Globus pallidus (tissue), 1 donor: ENCODE measurements around the gene DCUN1D1.

ENCODE experiments used
- DNase-seq: peaks from one replicate; pipeline ENCODE4 v3.0.0-alpha.2; 2015; ENCODE audit warnings: low spot score

DCUN1D1 gene

GRCh38 chr3:182936239-182936917 is 44.0 kb downstream of the DCUN1D1 start:
- no peak for DNase-seq

GRCh38 chr3:182935803-182936202 is 44.5 kb downstream of the DCUN1D1 start:
- DNase-seq = no peak

- no peak for DNase-seq
These were observed 54.4 kb downstream of the DCUN1D1 start for GRCh38 chr3:182925944-182926337.

DNA sequence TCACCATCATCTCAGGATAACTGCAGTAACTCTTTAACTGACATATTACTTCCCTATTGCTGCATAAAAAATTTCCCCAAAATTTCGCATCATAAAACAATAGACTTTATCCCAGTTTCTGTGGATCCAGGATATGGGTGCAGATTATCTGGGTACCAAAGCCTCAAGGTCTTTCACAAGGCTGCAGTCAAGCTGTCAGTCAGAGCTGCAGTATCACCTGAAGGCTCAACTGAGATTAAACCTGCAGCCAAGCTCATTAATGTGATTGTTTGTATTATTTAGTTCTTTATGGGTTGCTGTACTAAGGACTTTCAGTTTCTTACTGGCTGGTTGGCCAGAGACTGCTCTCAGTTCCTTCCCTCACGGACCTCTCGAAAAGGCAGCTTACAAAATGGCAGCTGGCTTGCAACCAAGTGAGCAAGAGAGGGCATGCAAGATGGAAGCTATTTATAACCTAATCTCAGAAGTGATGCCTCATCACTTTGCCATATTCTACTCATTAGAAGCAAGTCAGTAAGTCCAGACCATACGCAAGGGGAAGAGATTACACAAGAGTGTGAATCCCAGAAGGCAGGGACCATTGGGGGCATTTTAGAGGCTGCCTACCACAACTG is 54.9 kb downstream of the DCUN1D1 start:
- DNase-seq = no peak

- no peak for DNase-seq
These were observed 58.5 kb downstream of the DCUN1D1 start for GRCh38 chr3:182921665-182922355.

GRCh38 chr3:182920515-182921084 is 59.7 kb downstream of the DCUN1D1 start:
- no peak for DNase-seq

DNA sequence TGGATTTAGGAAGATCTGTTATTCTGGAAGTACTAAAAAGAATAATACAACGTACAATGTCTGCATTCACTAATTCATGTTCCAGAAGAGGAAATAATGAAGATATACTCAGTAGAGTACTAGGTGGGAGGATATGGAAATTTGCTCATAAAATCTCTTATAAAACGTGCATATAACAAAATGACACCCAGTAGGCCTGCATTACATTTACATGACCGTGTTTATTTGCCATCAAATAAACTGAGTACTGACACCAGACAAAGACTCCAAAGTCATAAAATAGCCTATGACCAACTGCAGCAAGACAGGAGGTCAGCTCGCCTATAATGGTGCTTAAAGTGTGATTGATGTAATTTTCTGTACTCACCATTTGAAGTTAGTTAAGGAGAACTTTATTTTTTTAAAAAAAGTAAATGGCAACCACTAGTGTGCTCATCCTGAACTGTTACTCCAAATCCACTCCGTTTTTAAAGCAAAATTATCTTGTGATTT is 60.4 kb downstream of the DCUN1D1 start:
- no peak for DNase-seq

- no peak for DNase-seq
These were observed 63.2 kb downstream of the DCUN1D1 start for GRCh38 chr3:182917134-182917533.

DNA sequence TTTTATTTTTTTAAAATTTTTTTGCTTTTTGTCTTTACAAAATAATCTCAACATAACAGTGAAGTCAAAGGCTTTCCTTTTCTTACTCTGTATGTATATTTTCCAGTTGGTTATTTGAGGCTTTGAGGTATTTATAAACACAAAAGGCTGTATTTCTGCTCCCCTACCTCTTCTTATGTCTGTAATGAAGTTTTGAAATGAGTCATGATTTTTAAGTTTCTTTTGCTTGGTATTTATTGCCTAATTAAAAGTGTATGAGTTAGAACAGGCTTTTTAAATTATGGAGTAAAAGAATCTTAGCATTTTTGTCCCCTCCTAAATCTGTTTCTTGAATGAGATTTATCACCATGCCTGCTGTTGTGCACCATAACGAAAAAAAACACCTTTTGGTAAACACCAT is 66.0 kb downstream of the DCUN1D1 start:
- no peak for DNase-seq

DNA sequence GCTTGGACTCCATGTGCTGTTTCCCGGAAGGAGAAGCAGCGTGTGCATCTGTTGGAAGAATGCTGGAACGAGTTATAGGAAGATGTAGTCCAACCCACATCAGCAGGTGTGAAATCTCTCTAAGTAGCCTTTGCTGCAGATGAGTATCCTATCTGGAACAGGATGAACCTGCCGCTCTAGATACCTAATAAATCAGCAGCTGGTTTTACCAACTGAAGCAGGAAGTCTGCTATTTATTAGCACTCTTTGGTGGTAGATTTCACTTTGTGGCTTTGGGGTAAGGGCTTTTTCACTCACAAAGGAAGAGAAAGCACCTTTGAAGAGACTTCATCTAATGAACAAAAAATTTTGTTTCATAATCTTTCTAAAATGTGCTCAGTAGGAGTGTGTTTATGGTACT is 66.4 kb downstream of the DCUN1D1 start:
- no peak for DNase-seq

DNA sequence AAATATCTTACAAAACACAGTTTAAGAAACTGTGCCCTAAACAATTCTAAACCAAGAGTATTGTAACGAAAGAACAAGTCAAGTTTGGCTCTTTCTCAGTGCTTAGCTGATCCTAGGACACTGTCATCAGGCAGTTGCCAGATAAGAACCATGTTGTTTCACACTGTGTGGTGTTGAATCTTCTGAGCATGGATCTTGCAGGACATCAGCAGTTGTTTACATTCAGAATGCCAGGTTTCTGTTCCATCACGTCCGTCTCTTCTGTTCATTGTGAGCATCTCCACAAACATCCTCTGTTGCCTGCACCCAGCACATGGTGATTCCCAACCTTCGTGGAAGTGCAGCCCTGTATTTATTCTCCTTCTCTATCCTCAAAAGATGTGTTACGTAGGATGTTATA is 67.9 kb downstream of the DCUN1D1 start:
- peak; percentile 76 for DNase-seq

DNA sequence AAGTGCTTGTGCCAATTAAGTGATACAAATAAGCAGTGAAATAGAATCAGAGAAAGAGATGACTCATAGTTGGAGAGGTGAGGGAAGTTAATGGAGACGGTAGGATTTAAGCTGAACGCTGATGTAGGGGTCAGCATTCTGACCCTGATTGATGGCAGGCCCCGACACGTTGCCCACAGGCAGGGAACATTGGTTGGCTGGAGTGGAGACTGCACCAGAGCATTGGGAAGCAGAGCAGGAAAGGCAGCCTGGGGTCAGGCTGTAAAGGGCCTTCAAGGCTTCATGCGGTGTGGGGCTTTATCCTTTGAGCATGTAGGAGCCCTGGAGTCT is 68.6 kb downstream of the DCUN1D1 start:
- no peak for DNase-seq

- no peak for DNase-seq
These were observed 69.2 kb downstream of the DCUN1D1 start for GRCh38 chr3:182910936-182911781.

DNA sequence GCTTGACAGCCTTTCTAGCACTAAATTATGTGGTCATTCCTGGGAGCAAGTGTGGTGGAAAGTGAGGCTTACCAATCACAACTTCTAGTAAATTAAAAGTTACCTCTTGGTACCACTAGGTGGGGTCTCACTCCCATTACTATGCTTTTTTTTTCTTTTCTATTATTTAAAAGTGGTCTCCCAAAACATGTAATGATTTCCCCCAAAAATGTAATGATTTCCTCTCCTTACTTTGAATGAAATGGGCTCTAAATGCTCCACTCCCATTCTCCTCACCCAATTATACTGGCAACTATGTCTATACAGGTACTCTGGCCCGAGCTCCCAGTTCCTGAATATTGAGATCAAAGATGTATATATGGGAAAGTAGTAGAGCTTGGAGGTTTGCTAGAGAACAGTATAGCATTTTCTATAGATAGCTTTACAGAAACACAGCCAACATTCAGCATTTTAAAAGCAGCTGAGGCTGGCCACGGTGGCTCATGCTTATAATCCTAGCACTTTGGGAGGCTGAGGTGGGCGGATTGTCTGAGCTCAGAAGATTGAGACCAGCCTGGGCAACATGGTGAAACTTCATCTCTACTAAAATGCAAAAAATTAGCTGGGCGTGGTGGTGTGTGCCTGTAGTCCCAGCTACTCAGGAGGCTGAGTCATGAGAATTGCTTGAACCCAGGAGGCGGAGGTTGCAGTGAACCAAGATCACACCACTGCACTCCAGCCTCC is 70.9 kb downstream of the DCUN1D1 start:
- DNase-seq = no peak

DNA sequence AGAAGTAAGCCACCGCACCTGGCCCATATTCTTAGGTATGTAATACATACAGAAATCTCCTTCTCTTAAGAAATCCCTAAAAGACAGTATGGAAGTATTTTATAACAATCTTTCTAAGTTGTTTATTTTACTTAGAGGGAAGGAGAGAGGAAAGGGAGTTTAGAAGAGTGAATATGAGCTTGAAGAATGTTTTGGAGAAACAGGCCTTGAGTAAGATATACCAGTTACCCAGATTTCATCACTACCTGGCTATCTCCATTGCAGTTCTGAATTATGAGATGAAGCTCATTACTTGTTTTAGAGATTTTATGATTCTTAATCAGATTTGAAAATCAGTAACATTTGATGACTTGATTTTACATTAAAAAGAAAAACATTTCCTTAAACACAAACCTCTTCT is 71.9 kb downstream of the DCUN1D1 start:
- DNase-seq = no peak

GRCh38 chr3:182906036-182906435 is 74.3 kb downstream of the DCUN1D1 start:
- DNase-seq = no peak

DNA sequence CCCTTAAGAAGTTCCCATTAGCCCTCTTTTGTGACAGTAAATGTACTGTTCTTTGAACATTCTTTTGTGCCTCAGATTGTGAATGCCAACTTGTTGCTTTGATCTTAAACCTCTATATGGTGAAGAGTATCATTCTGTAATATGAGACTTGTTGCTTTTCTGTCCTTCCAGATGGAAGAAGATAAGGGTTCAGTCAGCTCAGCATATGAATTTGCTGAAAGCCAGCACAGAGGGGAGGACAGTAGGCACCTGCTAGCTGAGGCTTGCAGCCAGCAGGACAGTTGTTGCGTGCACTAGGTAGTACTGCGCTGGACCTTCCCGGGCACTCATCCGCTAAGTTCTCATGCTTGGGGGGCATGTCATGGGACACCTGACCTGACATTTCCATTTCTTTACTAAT is 74.7 kb downstream of the DCUN1D1 start:
- DNase-seq = no peak

- no peak for DNase-seq
These were observed 76.2 kb downstream of the DCUN1D1 start for GRCh38 chr3:182904164-182904563.

DNA sequence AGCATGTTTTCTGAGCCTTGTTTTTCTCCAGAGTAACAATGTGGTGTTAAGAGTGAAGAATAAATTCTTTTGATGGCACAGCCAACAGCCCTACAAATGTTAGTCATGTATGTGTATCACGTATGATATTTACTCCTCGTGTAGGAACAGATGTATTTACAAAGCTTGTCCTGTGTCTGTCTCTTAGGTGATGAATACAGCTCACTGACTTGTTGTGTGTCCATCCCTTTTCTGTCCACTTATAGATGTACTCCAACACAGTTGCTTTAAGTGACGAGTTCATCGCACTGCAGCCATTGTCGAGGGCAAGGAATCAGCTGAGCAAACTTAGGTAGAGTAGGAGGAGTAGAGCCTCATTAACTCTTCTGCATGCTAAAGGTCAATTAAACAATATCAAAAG is 78.1 kb downstream of the DCUN1D1 start:
- DNase-seq = peak; percentile 31

- no peak for DNase-seq
These were observed 83.8 kb downstream of the DCUN1D1 start for GRCh38 chr3:182896553-182896952.

GRCh38 chr3:182895513-182896112 is 84.7 kb downstream of the DCUN1D1 start:
- DNase-seq = no peak
